Transverse colon (tissue), 1 donor: ENCODE results near the gene FTCD.

Experiments used
- EP300 ChIP-seq: sonication (generic); formaldehyde crosslinking; IDR thresholded peaks from one replicate; pipeline ENCODE4 v1.6.1; 2017; ENCODE audit warnings: antibody characterized with exemption, low read depth
- POLR2A ChIP-seq: fragments of 450-650 bp; IDR thresholded peaks from one replicate; pipeline ENCODE4 v1.6.1; 2016; ENCODE audit warnings: antibody characterized with exemption, mild to moderate bottlenecking, moderate library complexity

- no peak for TF ChIP-seq POLR2A
- no peak for TF ChIP-seq EP300
Measured at GRCh38 chr21:46148106-46148505, 7.3 kb downstream of the FTCD start.
